ENCODE data around the gene RP2.

DNA sequence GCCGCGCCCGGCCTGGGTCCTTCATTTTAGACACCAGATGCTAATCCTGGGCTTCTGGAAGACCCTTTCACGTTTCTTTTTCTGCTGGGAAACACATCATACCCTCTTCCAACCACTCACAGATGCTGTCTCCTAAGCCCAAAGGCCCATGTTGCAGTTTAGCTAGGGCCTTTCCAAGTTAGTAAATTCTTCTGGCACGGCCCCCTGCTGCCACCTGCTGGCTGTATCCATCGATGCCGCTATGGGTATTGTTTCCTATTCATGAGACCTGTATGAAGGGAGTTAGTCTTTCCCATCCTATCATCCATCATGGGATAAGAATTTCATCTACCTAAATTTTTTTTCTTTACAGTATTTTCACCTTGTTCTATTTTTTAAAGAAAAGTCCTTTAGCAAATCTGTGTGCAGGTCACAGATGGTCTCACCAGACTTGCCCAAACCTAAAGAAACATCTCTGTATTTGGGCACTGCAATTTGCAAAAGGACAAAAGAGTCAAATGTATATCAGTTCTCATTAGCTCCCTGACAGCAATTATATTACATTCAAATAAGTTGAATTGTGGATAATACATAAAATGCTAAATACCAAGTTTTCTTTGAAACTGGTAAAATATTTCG lies 40.2 kb upstream of the RP2 start:
- no peak for TF ChIP-seq POLR2A (IDR thresholded peaks at IDR 0.05)
- TF ChIP-seq EP300 (IDR thresholded peaks at IDR 0.05) = no peak
